GM19023 (cell line): ENCODE measurements around the gene KRTAP5-9.
"Not testable (repeated sequence)": the region's sequence is repeated elsewhere in the genome, so short reads cannot be mapped to it uniquely, and the experiment has no call there.

Experiments
- ATAC-seq: cut with Tn5 transposase; IDR thresholded peaks from one replicate; pipeline ENCODE4 v1.9.1; 2021; ENCODE audit warnings: mild to moderate bottlenecking, moderate library complexity; ENCODE audit not compliant: unreplicated experiment

KRTAP5-9 gene

DNA sequence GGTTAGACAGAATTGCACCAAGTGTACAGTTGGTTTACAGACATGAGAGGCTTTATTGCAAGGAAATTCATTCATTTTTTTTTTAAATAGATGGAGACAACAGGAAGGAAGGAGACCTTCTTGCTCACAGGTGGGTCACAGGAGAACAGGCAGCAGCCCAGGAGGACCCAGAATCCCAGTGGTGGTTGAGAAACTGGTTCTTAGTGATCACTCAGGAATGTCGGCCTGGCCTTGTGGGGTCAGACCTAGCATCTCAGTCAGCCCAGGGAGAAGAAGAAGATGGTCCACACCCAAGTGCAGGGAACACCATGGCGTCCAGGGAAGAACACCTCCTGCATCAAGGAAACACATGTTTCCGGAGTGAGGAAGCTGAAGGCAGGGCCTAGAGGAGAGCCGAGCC lies 33.6 kb downstream of the KRTAP5-9 start:
- ATAC-seq = no peak

- no peak for ATAC-seq
Measured at GRCh38 chr11:71582309-71582895, 34.2 kb downstream of the KRTAP5-9 start, which contains the start of gene KRTAP5-11. Gene KRTAP5-11 (minus strand): TSS chr11:71582875. CDS start chr11:71582837, 38 bp downstream.

DNA sequence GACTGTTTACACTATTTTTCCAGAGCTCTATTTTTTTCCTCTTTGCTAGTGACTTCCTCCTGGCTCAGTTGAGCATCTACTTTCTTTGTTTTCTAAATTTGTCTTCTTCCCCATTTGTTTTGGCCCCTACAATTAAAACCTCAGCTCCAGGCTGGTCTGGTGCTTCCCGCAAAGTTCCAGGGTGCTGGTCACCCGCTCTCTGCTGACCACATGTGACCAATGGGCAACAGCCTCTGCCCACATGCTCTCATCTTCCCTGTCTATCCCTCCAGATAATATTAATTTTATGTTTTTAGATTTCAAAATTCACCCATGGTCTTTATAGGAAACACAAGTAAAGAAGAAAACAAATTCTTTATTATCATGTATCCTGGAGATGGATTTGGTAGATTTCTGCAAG lies 34.7 kb downstream of the KRTAP5-9 start:
- not testable (repeated sequence) for ATAC-seq

DNA sequence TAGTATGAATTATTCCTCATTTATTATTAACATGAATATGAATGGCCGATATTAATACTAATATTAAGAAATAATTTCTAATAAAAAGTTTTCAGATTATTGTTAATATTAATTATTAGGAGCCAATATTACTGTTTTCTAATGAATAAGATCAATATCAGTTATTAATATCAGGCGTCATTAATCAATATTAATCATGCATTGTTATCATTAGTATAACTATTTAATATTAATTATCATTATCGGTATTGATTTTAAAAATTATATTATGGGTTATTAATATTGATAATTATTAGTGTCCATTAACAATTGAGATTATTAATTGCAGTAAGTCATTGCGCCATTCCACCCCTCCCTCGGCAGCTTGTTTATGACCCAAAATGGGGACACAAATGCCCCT lies 37.5 kb downstream of the KRTAP5-9 start:
- ATAC-seq = not testable (repeated sequence)

DNA sequence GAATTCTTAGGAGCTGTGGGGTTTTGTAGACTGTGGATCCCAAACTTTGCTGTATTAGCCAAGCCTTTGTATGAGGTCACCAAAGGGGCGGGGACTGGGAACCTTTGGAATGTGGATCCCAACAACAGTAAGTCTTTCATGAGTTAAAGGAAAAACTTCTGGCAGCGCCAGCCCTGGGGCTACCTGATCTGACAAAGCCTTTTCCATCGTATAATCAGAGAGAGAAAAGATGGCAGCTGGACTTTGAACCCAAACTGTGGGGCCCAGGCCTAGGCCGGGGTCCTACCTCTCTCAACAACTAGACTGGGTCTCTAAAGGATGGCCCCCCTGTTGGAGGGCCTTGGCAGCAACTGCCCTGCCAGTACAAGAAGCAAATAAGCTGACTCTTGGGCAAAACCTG lies 40.1 kb downstream of the KRTAP5-9 start:
- ATAC-seq = not testable (repeated sequence)

- not testable (repeated sequence) for ATAC-seq
Measured at GRCh38 chr11:71588822-71589545, 40.8 kb downstream of the KRTAP5-9 start.

DNA sequence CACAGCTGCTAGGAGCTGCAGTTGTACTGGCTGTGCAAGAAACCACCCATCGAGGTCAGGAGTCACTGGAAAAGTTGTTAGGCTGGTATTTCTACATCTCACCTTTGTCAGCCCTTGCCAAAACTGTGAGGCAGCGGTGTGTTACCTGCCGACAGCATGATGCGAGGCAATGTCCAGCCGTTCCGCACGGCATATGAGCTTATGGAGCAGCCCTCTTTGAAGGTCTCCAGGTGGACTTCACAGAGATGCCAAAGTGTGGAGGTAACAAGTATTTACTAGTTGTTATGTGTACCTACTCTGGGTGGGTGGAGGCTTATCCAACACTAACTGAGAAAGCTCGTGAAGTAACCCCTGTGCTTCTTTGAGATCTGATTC lies 41.3 kb downstream of the KRTAP5-9 start:
- not testable (repeated sequence) for ATAC-seq
